ENCODE measurements around the gene TCEA3. TPM values are rescaled to one million over a fixed set of nuclear protein-coding genes. Genes with fewer than 3 reads are reported as not detected.
"Not testable (repeated sequence)": the region's sequence is repeated elsewhere in the genome, so short reads cannot be mapped to it uniquely, and the experiment has no call there.

TCEA3 gene
- total and polyA plus RNA-seq, 2 experiments from 2014 or later: not detected

DNA sequence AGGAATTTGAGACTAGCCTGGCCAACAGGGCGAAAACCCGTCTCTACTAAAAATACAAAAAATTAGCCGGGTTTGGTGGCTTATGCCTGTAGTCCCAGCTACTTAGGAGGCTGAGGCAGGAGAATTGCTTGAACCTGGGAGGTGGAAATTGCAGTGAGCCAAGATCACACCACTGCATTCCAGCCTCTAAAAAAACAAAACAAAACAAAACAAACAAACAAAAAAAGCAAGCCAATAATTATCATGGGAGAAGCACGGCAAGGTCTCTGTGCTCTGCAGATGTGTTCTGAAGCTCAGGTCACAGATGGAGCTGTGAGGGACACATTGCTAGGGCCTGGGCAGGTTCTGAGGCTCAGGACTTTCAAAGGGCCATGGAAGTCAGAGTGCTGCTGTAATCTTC lies 44.3 kb downstream of the TCEA3 start:
- H3K4me2 ChIP-seq; H3K4me1 ChIP-seq (ENCODE audit: insufficient read depth); H2AFZ ChIP-seq; H3K27ac ChIP-seq (ENCODE audit: low read depth); H3K27ac Mint-ChIP-seq; H3K79me2 ChIP-seq (replicated peaks; ENCODE audit: insufficient read depth); H4K20me1 ChIP-seq (replicated peaks; ENCODE audit: insufficient read depth); H3K4me3 ChIP-seq; H3K36me3 Mint-ChIP-seq (ENCODE audit: low read depth); H3K36me3 ChIP-seq (ENCODE audit: insufficient read depth); H3K9me2 ChIP-seq (ENCODE audit: insufficient read depth); DNase-seq (ENCODE audit: low spot score); H3K9me3 Mint-ChIP-seq; H3F3A ChIP-seq (replicated peaks; ENCODE audit: low read depth); H3K4me1 Mint-ChIP-seq; H3K4me3 Mint-ChIP-seq; ATAC-seq: not testable (repeated sequence)
- peaks cover 89% of the 10 kb centered on the region for H3K27me3 Mint-ChIP-seq (ENCODE audit: insufficient read depth, low read depth, poor library complexity)
- H3K27me3 ChIP-seq (ENCODE audit: insufficient read depth): peaks cover 100% of the 10 kb centered on the region

DNA sequence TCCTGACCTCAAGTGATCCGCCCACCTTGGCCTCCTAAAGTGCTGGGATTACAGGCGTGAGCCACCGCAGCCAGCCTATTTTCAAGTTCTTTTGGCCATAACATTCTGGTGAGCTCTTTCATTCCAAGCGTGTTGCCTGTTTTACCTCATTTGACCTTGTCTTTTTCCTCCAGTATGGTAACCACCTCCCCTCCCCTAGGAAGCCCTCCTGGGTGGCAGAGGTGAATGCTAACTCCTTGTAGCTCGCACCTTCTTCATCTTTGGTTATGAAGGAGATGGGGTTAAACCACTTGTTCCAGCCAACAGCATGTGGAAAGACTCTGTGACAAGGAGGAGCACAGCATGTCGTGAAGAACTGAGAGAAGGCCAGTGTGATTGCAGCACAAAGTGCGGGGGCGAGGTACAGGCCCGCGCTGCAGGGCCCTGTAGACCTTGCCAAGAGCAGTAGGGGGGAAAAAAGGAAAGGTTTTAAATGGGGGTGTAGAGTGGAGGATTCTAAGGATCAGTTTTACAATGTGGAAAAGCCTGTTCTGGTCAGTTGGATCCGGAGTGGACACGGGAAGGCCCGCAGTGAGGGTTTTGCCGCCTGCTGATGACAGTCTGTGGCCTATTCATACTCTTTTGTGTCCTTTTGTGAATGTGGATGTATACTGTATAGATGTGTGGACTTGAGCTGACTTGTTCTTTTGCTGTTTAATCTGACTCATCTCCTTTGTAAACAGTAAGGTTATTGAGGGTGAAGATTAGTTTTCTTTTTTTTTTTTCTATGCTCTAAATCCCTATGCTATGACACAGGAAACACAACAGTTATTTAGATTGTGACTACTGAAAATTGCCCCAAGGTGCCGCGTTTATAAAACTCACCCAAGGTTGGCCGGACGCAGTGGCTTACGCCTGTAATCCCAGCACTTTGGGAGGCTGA lies 47.4 kb downstream of the TCEA3 start:
- Histone ChIP-seq H3K36me3 (ENCODE audit: insufficient read depth) (no peaks in the 10 kb centered on the region), H4K20me1 (replicated peaks; ENCODE audit: insufficient read depth) (peaks cover 16% of the 10 kb centered on the region), H2AFZ (no peak overlapping the region), H3K79me2 (replicated peaks; ENCODE audit: insufficient read depth) (no peaks in the 10 kb centered on the region), H3K27ac (ENCODE audit: low read depth) (no peak overlapping the region), H3K27me3 (ENCODE audit: insufficient read depth) (peaks cover 100% of the 10 kb centered on the region), H3K4me2 (no peak overlapping the region), H3F3A (replicated peaks; ENCODE audit: low read depth) (no peaks in the 10 kb centered on the region), H3K4me1 (ENCODE audit: insufficient read depth) (peaks cover 17% of the 10 kb centered on the region), H3K4me3 (no peak overlapping the region), H3K9me2 (ENCODE audit: insufficient read depth) (no peaks in the 10 kb centered on the region)
- DNase-seq (ENCODE audit: low spot score): no peak
- TF ChIP-seq ZNF114 (CRISPR knock-in tag; IDR thresholded peaks at IDR 0.05) (no peak), CREB1 (CRISPR knock-in tag; IDR thresholded peaks at IDR 0.05; ENCODE audit: low read depth) (no peak), EZH2 (IDR thresholded peaks at IDR 0.05; ENCODE audit: low read depth, unreplicated experiment) (no peak), NANOG (IDR thresholded peaks at IDR 0.05; ENCODE audit: borderline replicate concordance) (no peak), STAT1 (IDR thresholded peaks at IDR 0.05; ENCODE audit: unreplicated experiment) (no peak), EZH2phosphoT487 (IDR thresholded peaks at IDR 0.05; ENCODE audit: unreplicated experiment) (no peak), POLR2AphosphoS5 (IDR thresholded peaks at IDR 0.05; ENCODE audit: low read depth) (no peak), JUNB (IDR thresholded peaks at IDR 0.05; ENCODE audit: unreplicated experiment) (no peak)
- TF ChIP-seq, protein P1, sequence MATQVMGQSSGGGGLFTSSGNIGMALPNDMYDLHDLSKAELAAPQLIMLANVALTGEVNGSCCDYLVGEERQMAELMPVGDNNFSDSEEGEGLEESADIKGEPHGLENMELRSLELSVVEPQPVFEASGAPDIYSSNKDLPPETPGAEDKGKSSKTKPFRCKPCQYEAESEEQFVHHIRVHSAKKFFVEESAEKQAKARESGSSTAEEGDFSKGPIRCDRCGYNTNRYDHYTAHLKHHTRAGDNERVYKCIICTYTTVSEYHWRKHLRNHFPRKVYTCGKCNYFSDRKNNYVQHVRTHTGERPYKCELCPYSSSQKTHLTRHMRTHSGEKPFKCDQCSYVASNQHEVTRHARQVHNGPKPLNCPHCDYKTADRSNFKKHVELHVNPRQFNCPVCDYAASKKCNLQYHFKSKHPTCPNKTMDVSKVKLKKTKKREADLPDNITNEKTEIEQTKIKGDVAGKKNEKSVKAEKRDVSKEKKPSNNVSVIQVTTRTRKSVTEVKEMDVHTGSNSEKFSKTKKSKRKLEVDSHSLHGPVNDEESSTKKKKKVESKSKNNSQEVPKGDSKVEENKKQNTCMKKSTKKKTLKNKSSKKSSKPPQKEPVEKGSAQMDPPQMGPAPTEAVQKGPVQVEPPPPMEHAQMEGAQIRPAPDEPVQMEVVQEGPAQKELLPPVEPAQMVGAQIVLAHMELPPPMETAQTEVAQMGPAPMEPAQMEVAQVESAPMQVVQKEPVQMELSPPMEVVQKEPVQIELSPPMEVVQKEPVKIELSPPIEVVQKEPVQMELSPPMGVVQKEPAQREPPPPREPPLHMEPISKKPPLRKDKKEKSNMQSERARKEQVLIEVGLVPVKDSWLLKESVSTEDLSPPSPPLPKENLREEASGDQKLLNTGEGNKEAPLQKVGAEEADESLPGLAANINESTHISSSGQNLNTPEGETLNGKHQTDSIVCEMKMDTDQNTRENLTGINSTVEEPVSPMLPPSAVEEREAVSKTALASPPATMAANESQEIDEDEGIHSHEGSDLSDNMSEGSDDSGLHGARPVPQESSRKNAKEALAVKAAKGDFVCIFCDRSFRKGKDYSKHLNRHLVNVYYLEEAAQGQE (IDR thresholded peaks at IDR 0.05; ENCODE audit: unreplicated experiment): no peak
- H3K4me1 Mint-ChIP-seq: peaks cover 15% of the 10 kb centered on the region
- ATAC-seq: no peak; the same call in 2 of the 3 replicates
- H3K27ac Mint-ChIP-seq: no peak overlapping the region
- no peaks in the 10 kb centered on the region; the same call in 2 of the 3 replicates for H3K9me3 Mint-ChIP-seq
- no peak overlapping the region for H3K4me3 Mint-ChIP-seq
- H3K27me3 Mint-ChIP-seq (ENCODE audit: insufficient read depth, low read depth, poor library complexity): peaks cover 93% of the 10 kb centered on the region
- H3K36me3 Mint-ChIP-seq (ENCODE audit: low read depth): no peaks in the 10 kb centered on the region

DNA sequence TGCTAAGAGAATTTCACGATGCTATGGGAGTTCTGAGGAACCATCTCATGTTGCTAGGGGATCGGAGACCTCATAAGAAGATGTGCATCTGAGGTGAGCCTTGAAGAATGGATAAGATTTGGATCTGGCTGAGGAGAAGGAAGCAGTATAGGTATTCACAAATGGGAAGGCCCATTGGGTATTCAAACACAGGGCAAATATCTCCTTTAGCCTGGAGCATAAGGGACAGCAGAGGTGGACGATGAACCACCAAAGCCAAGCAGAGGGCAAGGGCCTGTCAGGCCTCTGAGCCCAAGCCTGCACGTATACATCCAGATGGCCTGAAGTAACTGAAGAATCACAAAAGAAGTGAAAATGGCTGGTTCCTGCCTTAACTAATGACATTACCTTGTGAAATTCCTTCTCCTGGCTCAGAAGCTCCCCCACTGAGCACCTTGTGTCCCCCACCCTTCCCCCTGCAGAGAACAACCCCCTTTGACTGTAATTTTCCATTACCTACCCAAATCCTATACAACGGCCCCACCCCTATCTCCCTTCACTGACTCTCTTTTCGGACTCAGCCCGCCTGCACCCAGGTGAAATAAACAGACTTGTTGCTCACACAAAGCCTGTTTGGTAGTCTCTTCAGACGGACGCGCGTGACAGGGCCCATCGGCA lies 50.3 kb downstream of the TCEA3 start:
- H3K9me3 Mint-ChIP-seq; H3K27ac Mint-ChIP-seq; H3K9me2 ChIP-seq (ENCODE audit: insufficient read depth); H3K4me3 Mint-ChIP-seq; DNase-seq (ENCODE audit: low spot score); H3K36me3 Mint-ChIP-seq (ENCODE audit: low read depth); H3K36me3 ChIP-seq (ENCODE audit: insufficient read depth); ATAC-seq; H3K27ac ChIP-seq (ENCODE audit: low read depth); H2AFZ ChIP-seq; H3K4me3 ChIP-seq; H3K79me2 ChIP-seq (replicated peaks; ENCODE audit: insufficient read depth): not testable (repeated sequence)
- Histone ChIP-seq H3K4me2 (peak overlapping the region; percentile 36; the same call in 1 of the 2 replicates), H3K27me3 (ENCODE audit: insufficient read depth) (peaks cover 100% of the 10 kb centered on the region), H4K20me1 (replicated peaks; ENCODE audit: insufficient read depth) (peaks cover 39% of the 10 kb centered on the region), H3F3A (replicated peaks; ENCODE audit: low read depth) (peaks cover 14% of the 10 kb centered on the region; the same call in 1 of the 2 replicates), H3K4me1 (ENCODE audit: insufficient read depth) (peaks cover 33% of the 10 kb centered on the region)
- H3K27me3 Mint-ChIP-seq (ENCODE audit: insufficient read depth, low read depth, poor library complexity): peaks cover 97% of the 10 kb centered on the region
- peaks cover 39% of the 10 kb centered on the region for H3K4me1 Mint-ChIP-seq
